Mesenchymal stem cell (in vitro differentiated cells and primary cell): ENCODE results near the gene ANKUB1.

Experiments
- DNase-seq: peaks from one replicate; pipeline ENCODE4 v3.0.0-alpha.2; 2013
- H2AFZ ChIP-seq: one replicate; pipeline ENCODE4 v1.6.1; 2013; ENCODE audit warnings: low read depth, mild to moderate bottlenecking, control low read depth, inconsistent platforms, low read length, moderate library complexity
- H2AK5ac ChIP-seq: 2 replicates; pipeline ENCODE4 v1.6.1; 2013; ENCODE audit warnings: low read length, moderate library complexity, mild to moderate bottlenecking, inconsistent platforms; ENCODE audit not compliant: severe bottlenecking
- H2BK120ac ChIP-seq: one replicate; pipeline ENCODE4 v1.6.1; 2013; ENCODE audit warnings: low read depth, mild to moderate bottlenecking, inconsistent platforms, low read length, moderate library complexity
- H2BK12ac ChIP-seq, 2 experiments: one replicate each; pipeline ENCODE4 v1.6.1; 2013; ENCODE audit warnings: inconsistent platforms in 2 of 2, low read length in 2 of 2, mild to moderate bottlenecking in 2 of 2, moderate library complexity in 2 of 2, control low read depth in 1 of 2
- H2BK15ac ChIP-seq: one replicate; pipeline ENCODE4 v1.6.1; 2013; ENCODE audit warnings: mild to moderate bottlenecking, low read depth, inconsistent platforms; ENCODE audit not compliant: poor library complexity, severe bottlenecking
- H2BK5ac ChIP-seq: 2 replicates; pipeline ENCODE4 v1.6.1; 2013; ENCODE audit warnings: low read depth, mild to moderate bottlenecking, low read length, control low read depth, inconsistent platforms; ENCODE audit not compliant: poor library complexity, severe bottlenecking
- H3K14ac ChIP-seq, 2 experiments: one replicate each; pipeline ENCODE4 v1.6.1; 2013; ENCODE audit warnings: inconsistent platforms in 2 of 2, low read length in 2 of 2, control low read depth in 1 of 2, mild to moderate bottlenecking in 1 of 2, moderate library complexity in 1 of 2
- H3K18ac ChIP-seq, 2 experiments: one replicate each; pipeline ENCODE4 v1.6.1; 2013; ENCODE audit warnings: inconsistent platforms in 2 of 2, low read length in 2 of 2, control low read depth in 1 of 2, low read depth in 1 of 2, mild to moderate bottlenecking in 1 of 2
- H3K23ac ChIP-seq, 2 experiments: one replicate each; pipeline ENCODE4 v1.6.1; 2013; ENCODE audit warnings: inconsistent platforms in 2 of 2, low read length in 2 of 2, mild to moderate bottlenecking in 2 of 2, moderate library complexity in 2 of 2, control low read depth in 1 of 2
- H3K27ac ChIP-seq: 2 replicates; pipeline ENCODE4 v1.5.1; 2013; ENCODE audit warnings: mild to moderate bottlenecking, moderate library complexity, low read length, control low read depth, inconsistent platforms; ENCODE audit not compliant: poor library complexity, severe bottlenecking
- H3K27me3 ChIP-seq, 2 experiments: 2 replicates each; pipeline versions ENCODE4 v1.6.1 to v1.7.0; 2013; ENCODE audit warnings: low read length in 2 of 2, mild to moderate bottlenecking in 2 of 2, moderate library complexity in 2 of 2, control low read depth in 1 of 2, inconsistent platforms in 1 of 2; ENCODE audit not compliant: control insufficient read depth in 1 of 2, insufficient read depth in 1 of 2
- H3K36me3 ChIP-seq, 2 experiments: 2 replicates each; pipeline versions ENCODE4 v1.6.1 to v1.7.0; 2013; ENCODE audit warnings: low read length in 2 of 2, control low read depth in 1 of 2, inconsistent platforms in 1 of 2, low read depth in 1 of 2, mild to moderate bottlenecking in 1 of 2; ENCODE audit not compliant: insufficient read depth in 2 of 2, control insufficient read depth in 1 of 2
- H3K4ac ChIP-seq, 2 experiments: one replicate each; pipeline ENCODE4 v1.6.1; 2013; ENCODE audit warnings: inconsistent platforms in 2 of 2, low read length in 2 of 2, mild to moderate bottlenecking in 2 of 2, moderate library complexity in 2 of 2, control low read depth in 1 of 2, low read depth in 1 of 2
- H3K4me1 ChIP-seq: 2 replicates; pipeline ENCODE4 v1.6.1; 2013; ENCODE audit warnings: low read depth, low read length, control low read depth; ENCODE audit not compliant: control insufficient read depth, insufficient read depth
- H3K4me2 ChIP-seq: 2 replicates; pipeline ENCODE4 v1.6.1; 2013; ENCODE audit warnings: low read length, mild to moderate bottlenecking, inconsistent platforms; ENCODE audit not compliant: poor library complexity, severe bottlenecking
- H3K4me3 ChIP-seq, 2 experiments: 2 replicates each; pipeline versions ENCODE4 v1.5.1 to v1.7.0; 2013; ENCODE audit warnings: low read length in 2 of 2, mild to moderate bottlenecking in 2 of 2, control low read depth in 1 of 2, low read depth in 1 of 2; ENCODE audit not compliant: insufficient read depth in 1 of 2
- H3K79me1 ChIP-seq: replicated peaks from 2 replicates; pipeline ENCODE4 v1.6.1; 2013; ENCODE audit warnings: mild to moderate bottlenecking, control low read depth, low read length, inconsistent platforms; ENCODE audit not compliant: poor library complexity, severe bottlenecking
- H3K9ac ChIP-seq: 2 replicates; pipeline ENCODE4 v1.7.0; 2013; ENCODE audit warnings: mild to moderate bottlenecking, low read length, moderate library complexity
- H3K9me3 ChIP-seq: 2 replicates; pipeline ENCODE4 v1.7.0; 2013; ENCODE audit warnings: mild to moderate bottlenecking, low read length; ENCODE audit not compliant: control insufficient read depth
- H4K8ac ChIP-seq: one replicate; pipeline ENCODE4 v1.6.1; 2013; ENCODE audit warnings: inconsistent platforms, mild to moderate bottlenecking, low read length, moderate library complexity
- H4K91ac ChIP-seq: one replicate; pipeline ENCODE4 v1.6.1; 2013; ENCODE audit warnings: mild to moderate bottlenecking, low read length, inconsistent platforms
- WGBS: methylation state at CpG from one replicate; pipeline ENCODE4 v1.1.7; 2013; ENCODE audit warnings: mixed read lengths; 5-methylcytosine and 5-hydroxymethylcytosine counted together

Gene ANKUB1

GRCh38 chr3:149727656-149728055, 64.7 kb downstream of the ANKUB1 start:
- H3K27ac ChIP-seq = no peak overlapping the region
- WGBS = 100% methylated on average over 2 of the region's 2 CpGs
- no peak overlapping the region for H3K4me3 ChIP-seq
- H2AK5ac ChIP-seq = no peak overlapping the region
- H2BK12ac ChIP-seq = no peak overlapping the region
- no peaks in the 10 kb centered on the region for H3K9me3 ChIP-seq
- H2BK15ac ChIP-seq = no peak overlapping the region
- no peak overlapping the region for H4K8ac ChIP-seq
- H4K91ac ChIP-seq = no peak overlapping the region
- H3K27me3 ChIP-seq = no peaks in the 10 kb centered on the region
- H3K4me1 ChIP-seq = no peaks in the 10 kb centered on the region
- no peaks in the 10 kb centered on the region for H3K79me1 ChIP-seq
- H2AFZ ChIP-seq = no peak overlapping the region
- no peak overlapping the region for H2BK5ac ChIP-seq
- no peak overlapping the region for H3K9ac ChIP-seq
- no peak overlapping the region for H3K4me2 ChIP-seq
- no peaks in the 10 kb centered on the region for H3K36me3 ChIP-seq
- no peak overlapping the region for H2BK120ac ChIP-seq
- H3K4ac ChIP-seq = no peak overlapping the region
- no peak overlapping the region for H3K23ac ChIP-seq
- H3K14ac ChIP-seq = no peak overlapping the region
- H3K18ac ChIP-seq = no peak overlapping the region
- no peak for DNase-seq

DNA sequence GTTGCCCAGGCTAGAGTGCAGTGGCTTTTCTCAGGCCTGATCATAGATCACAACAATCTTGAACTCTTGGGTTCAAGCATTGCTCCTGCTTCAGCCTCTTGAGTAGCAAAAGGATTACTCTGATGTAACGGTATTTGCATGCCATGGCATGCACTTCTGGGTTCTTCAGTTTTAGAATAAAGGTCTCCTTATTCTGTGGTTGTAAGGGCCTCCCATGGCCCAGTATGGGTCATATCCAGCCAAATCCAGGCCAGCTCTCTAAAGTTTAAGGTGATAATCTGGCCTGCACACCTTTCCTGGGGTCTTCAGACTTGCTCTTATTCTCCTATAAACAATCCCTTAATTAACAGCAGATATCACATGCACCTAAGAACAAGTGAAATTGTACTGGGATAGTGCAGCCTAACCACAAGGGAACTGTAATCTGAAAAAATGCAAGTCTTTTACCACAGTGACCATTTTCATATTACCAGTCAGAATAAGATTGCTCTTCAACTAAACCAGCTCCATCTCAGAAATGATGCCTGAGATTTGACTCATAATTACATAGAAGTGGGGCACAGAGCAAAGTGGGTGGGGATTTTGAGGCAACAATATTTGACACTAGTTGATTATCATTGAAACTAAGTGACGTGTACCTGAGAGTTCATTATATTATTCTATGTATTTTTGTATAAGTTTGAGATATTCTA, 65.5 kb downstream of the ANKUB1 start:
- no peak overlapping the region for H3K18ac ChIP-seq
- H2BK12ac ChIP-seq = no peak overlapping the region
- H3K4me2 ChIP-seq = no peak overlapping the region
- no peak overlapping the region for H3K9ac ChIP-seq
- H3K36me3 ChIP-seq = no peaks in the 10 kb centered on the region
- no peak overlapping the region for H4K8ac ChIP-seq
- H3K27me3 ChIP-seq = no peaks in the 10 kb centered on the region
- H2AFZ ChIP-seq = no peak overlapping the region
- WGBS = 100% methylated on average over 1 of the region's 2 CpGs
- H3K23ac ChIP-seq = no peak overlapping the region
- H3K9me3 ChIP-seq = no peaks in the 10 kb centered on the region
- DNase-seq = no peak
- no peak overlapping the region for H3K14ac ChIP-seq
- H4K91ac ChIP-seq = no peak overlapping the region
- H2AK5ac ChIP-seq = no peak overlapping the region
- H3K4ac ChIP-seq = no peak overlapping the region
- no peak overlapping the region for H2BK15ac ChIP-seq
- no peak overlapping the region for H3K27ac ChIP-seq
- no peaks in the 10 kb centered on the region for H3K4me1 ChIP-seq
- H3K4me3 ChIP-seq = no peak overlapping the region
- no peaks in the 10 kb centered on the region for H3K79me1 ChIP-seq
- no peak overlapping the region for H2BK120ac ChIP-seq
- H2BK5ac ChIP-seq = no peak overlapping the region

- no peak overlapping the region for H3K9ac ChIP-seq
- no peak for DNase-seq
- H3K4me2 ChIP-seq = no peak overlapping the region
- no peaks in the 10 kb centered on the region for H3K4me1 ChIP-seq
- H2BK15ac ChIP-seq = no peak overlapping the region
- H4K91ac ChIP-seq = no peak overlapping the region
- H3K79me1 ChIP-seq = no peaks in the 10 kb centered on the region
- H3K27ac ChIP-seq = no peak overlapping the region
- H3K14ac ChIP-seq = no peak overlapping the region
- no peak overlapping the region for H2BK12ac ChIP-seq
- H3K4me3 ChIP-seq = no peak overlapping the region
- no peaks in the 10 kb centered on the region for H3K36me3 ChIP-seq
- H3K23ac ChIP-seq = no peak overlapping the region
- H3K27me3 ChIP-seq = no peaks in the 10 kb centered on the region
- H4K8ac ChIP-seq = no peak overlapping the region
- no peak overlapping the region for H2AK5ac ChIP-seq
- no peak overlapping the region for H3K4ac ChIP-seq
- peaks cover 16% of the 10 kb centered on the region for H3K9me3 ChIP-seq
- H2BK5ac ChIP-seq = no peak overlapping the region
- H3K18ac ChIP-seq = no peak overlapping the region
- H2BK120ac ChIP-seq = no peak overlapping the region
- no peak overlapping the region for H2AFZ ChIP-seq
Observed at GRCh38 chr3:149723781-149724180, 68.6 kb downstream of the ANKUB1 start.

GRCh38 chr3:149720918-149721317, 71.4 kb downstream of the ANKUB1 start:
- Histone ChIP-seq H3K9ac (no peak overlapping the region), H2BK12ac (no peak overlapping the region), H3K14ac (no peak overlapping the region), H3K27ac (no peak overlapping the region), H2AK5ac (no peak overlapping the region), H2AFZ (no peak overlapping the region), H3K9me3 (peaks cover 16% of the 10 kb centered on the region), H3K36me3 (no peaks in the 10 kb centered on the region), H4K8ac (no peak overlapping the region), H2BK15ac (no peak overlapping the region), H3K27me3 (no peaks in the 10 kb centered on the region), H3K4me1 (no peaks in the 10 kb centered on the region), H3K23ac (no peak overlapping the region), H3K79me1 (peaks cover 3% of the 10 kb centered on the region), H3K4me3 (no peak overlapping the region), H2BK5ac (no peak overlapping the region), H4K91ac (no peak overlapping the region), H2BK120ac (no peak overlapping the region), H3K18ac (no peak overlapping the region), H3K4ac (no peak overlapping the region), H3K4me2 (no peak overlapping the region)
- DNase-seq = no peak
- 100% methylated on average over 2 of the region's 2 CpGs for WGBS
